Panc1 (cell line): ENCODE data around the gene URAD.

Source experiments
- CTCF ChIP-seq: fragments of 450-650 bp; IDR thresholded peaks from 2 replicates; pipeline ENCODE4 v1.5.1; 2017; ENCODE audit warnings: mild to moderate bottlenecking
- SIN3A ChIP-seq: IDR thresholded peaks from 2 replicates; pipeline ENCODE4 v1.6.1; 2012; ENCODE audit warnings: low read depth, mild to moderate bottlenecking, low read length, moderate library complexity, borderline replicate concordance; ENCODE audit not compliant: insufficient read depth

GRCh38 chr13:27961227-27962085 lies 27.0 kb downstream of the URAD start:
- TF ChIP-seq CTCF = no peak
- TF ChIP-seq SIN3A = no peak
